Cerebellar nuclear complex (tissue), 1 donor: Measurements from ENCODE around the gene KRTAP16-1.
A peak's percentile ranks its signal among the peaks of the same experiment; 100 is the strongest.

Experiments used
- DNase-seq, 2 experiments: peaks; one replicate each; lab custom pipeline; 2025; lab: John Stamatoyannopoulos, UW

Gene KRTAP16-1

GRCh38 chr17:41329279-41329948 is 20.3 kb upstream of the KRTAP16-1 start:
- DNase-seq: no peak

GRCh38 chr17:41328207-41328606 is 19.1 kb upstream of the KRTAP16-1 start:
- DNase-seq: no peak

- DNase-seq: no peak
Observed at GRCh38 chr17:41327411-41328120, 18.5 kb upstream of the KRTAP16-1 start.

GRCh38 chr17:41326173-41327145 is 17.4 kb upstream of the KRTAP16-1 start:
- DNase-seq: no peak

- no peak for DNase-seq
Observed at GRCh38 chr17:41325611-41326010, 16.5 kb upstream of the KRTAP16-1 start.

GRCh38 chr17:41325126-41325525 is 16.0 kb upstream of the KRTAP16-1 start:
- no peak for DNase-seq

GRCh38 chr17:41324180-41325075 is 15.3 kb upstream of the KRTAP16-1 start:
- no peak for DNase-seq

GRCh38 chr17:41322903-41323895 is 14.1 kb upstream of the KRTAP16-1 start:
- DNase-seq: no peak

- DNase-seq: no peak
Observed at GRCh38 chr17:41322094-41322902, 13.2 kb upstream of the KRTAP16-1 start.

- no peak for DNase-seq
Observed at GRCh38 chr17:41318231-41318630, 9.1 kb upstream of the KRTAP16-1 start.

GRCh38 chr17:41315814-41316445 is 6.8 kb upstream of the KRTAP16-1 start:
- no peak for DNase-seq

- no peak for DNase-seq
Observed at GRCh38 chr17:41315204-41315794, 6.2 kb upstream of the KRTAP16-1 start, which contains the start of gene KRTAP17-1. TSS of gene KRTAP17-1 (minus strand) at chr17:41315710. CDS start at chr17:41315650, 60 bp downstream.

- no peak for DNase-seq
Observed at GRCh38 chr17:41311111-41311510, 2.0 kb upstream of the KRTAP16-1 start.

- peak; percentile 35 to 78 for DNase-seq
Observed at GRCh38 chr17:41308251-41308917, 725 bp downstream of the KRTAP16-1 start.

GRCh38 chr17:41307647-41308046 is 1.5 kb downstream of the KRTAP16-1 start:
- peak; percentile 47 to 72 for DNase-seq

- peak in 1 of 2 experiments; percentile 24 for DNase-seq
Observed at GRCh38 chr17:41304091-41304490, 5.0 kb downstream of the KRTAP16-1 start.

GRCh38 chr17:41302981-41303380 is 6.1 kb downstream of the KRTAP16-1 start:
- DNase-seq: peak in 1 of 2 experiments; percentile 36
